ENCODE data around the gene MOB3A.

The MOB3A gene

DNA sequence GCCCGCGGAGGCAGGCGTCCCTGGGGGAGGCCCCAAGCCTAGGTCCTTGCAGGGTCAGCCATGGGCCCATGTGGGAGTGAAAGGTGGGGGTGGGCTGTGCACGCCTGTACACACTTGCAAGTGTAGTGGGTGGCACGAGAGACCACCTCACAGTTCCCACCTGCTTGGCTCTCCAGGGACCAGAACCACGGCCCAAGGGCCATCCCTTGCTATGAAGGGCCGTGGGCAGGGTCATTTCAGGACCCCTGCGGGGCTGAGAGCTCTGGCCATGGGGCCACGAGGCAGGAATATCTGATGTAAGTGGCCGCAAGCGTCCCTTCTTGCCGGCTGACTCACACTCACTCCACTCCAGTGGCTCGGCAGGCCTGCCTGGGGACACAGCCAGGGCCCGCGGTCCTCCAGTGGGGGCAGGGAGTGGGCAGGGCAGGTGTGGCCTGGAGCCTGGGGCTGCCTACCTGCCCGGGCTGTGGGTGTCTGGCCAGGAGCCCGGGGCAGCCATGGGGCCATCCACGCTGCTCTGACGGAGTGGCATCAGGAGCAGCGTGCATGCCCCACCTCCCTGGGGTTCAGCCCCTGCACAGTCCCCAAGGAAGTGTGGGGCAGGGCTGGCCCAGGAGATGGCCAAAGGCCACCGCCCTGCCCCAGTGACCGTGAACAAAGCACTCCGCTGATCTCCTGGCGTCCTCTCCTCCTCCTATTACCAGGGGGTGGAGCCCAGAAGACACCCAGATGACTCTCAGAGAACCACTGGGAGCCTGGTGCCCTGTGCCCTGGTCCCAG, 36.5 kb downstream of the MOB3A start:
- no peak for DNase-seq (ENCODE audit: low read depth in 2 of 2)

GRCh38 chr19:2058570-2059421, 37.3 kb downstream of the MOB3A start:
- no peak for DNase-seq (ENCODE audit: low read depth in 2 of 2)

- no peak for DNase-seq (ENCODE audit: low read depth in 2 of 2)
These were observed 38.3 kb downstream of the MOB3A start for GRCh38 chr19:2057484-2058469.

- no peak for DNase-seq (ENCODE audit: low read depth in 2 of 2)
These were observed 39.3 kb downstream of the MOB3A start for GRCh38 chr19:2056837-2057192.

DNA sequence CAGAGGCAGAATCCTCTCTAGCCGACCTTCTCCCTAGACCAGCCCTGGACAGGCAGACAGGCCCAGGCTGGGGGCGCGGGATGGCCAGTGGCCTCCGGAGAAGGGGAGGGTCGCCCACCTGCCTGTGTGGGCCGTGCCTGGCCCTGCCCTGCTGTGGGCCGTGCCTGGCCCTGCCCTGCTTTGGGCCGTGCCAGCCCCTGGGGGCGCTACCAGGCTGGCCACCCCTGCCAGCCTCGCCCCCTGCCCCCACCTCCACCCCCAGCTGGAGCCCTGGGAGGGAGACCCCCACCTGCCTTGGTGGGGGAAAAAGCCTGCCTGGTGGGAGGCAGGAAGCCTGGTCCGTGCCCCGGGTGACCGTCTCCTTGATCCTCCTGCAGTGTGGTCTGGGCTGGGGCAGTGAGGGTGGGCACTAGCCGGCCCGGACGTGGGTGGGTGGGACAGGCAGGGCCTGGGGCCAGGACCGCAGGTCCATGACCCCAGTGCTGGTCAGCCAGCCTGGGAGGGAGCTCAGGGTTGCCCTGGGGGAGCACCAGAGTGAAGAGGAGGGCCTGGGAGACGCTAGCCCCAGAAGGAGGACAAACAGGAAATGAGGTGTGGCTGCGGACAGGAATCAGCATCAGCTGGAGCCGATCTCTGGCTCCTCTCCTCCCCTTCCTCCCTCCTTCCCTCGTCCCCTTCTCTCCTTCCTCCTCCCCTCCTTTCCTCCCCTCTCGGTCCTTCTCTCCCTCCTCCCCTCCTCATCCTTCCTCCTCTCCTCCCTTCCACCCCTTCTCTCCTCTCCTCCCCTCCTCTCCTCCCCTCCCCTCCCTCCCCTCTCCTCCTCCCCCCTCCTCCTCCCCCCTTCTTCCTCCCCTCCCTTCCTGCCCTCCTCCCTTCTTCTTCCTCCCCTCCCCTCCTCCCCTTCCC, 39.9 kb downstream of the MOB3A start:
- no peak for DNase-seq (ENCODE audit: low read depth in 2 of 2)

DNA sequence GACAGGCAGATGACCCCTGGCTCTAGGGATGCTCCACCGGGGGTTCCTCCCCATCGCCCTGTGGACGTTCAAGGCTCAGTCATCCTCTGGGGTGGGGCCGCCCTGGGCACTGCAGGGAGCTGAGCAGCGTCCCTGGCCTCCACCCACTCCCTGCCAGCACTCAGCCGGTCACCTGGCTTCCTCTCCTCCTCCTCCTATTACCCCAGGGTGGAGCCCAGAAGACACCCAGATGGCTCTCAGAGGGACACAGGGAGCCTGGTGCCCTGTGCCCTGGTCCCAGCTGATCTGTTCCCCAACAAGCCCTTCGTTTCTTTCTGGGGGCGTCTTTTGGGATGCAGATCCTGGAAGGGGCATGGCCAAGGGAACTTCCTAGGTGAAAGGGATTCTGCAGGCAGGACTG, 41.4 kb downstream of the MOB3A start:
- no peak for DNase-seq (ENCODE audit: low read depth in 2 of 2)

GRCh38 chr19:2053601-2054389, 42.3 kb downstream of the MOB3A start:
- no peak for DNase-seq (ENCODE audit: low read depth in 2 of 2)

DNA sequence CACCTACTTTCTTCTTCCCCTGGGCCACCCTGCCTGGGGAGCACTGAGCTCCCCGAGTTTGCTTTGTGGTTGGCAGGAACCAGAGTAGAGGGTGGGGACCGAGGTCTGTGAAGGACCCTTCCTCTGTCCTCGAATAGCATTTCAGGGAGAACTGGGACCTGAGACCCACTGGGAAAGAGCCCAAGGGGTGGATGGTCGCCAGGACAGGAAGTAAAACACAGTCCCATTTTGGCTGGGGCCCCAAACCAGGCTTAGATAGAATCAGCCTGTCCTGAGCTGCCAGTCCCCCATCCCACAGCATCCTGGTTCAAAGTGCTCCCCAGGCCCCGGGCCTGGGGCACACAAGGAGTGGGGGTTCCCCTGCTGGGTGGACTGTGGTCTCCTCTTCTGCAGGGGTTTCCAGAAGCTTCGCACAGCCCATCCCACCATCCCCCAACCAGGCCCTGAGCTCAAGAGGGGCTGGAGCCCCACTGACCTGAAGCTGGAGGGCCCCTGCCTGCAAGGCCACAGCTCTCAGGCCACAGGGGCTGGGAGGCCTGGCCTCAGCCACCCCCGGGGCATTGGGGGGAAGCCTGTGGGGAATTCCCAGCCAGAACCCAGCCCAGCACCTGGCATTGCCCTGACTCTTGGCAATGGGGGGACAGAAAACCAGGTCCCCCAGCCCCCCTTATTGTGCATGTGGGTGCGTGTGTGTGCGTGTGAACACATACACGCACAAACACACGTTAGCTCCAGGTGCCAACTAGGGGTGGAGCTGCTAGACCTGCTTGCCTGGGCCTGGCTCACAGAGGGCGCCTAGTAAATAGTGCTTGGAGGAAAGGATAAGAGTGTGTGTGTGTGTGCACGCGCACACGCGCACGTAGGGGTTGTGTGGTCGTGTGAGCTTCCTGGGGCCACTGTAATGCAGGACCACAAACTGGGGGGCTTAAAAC, 44.1 kb downstream of the MOB3A start:
- no peak for DNase-seq (ENCODE audit: low read depth in 2 of 2)

DNA sequence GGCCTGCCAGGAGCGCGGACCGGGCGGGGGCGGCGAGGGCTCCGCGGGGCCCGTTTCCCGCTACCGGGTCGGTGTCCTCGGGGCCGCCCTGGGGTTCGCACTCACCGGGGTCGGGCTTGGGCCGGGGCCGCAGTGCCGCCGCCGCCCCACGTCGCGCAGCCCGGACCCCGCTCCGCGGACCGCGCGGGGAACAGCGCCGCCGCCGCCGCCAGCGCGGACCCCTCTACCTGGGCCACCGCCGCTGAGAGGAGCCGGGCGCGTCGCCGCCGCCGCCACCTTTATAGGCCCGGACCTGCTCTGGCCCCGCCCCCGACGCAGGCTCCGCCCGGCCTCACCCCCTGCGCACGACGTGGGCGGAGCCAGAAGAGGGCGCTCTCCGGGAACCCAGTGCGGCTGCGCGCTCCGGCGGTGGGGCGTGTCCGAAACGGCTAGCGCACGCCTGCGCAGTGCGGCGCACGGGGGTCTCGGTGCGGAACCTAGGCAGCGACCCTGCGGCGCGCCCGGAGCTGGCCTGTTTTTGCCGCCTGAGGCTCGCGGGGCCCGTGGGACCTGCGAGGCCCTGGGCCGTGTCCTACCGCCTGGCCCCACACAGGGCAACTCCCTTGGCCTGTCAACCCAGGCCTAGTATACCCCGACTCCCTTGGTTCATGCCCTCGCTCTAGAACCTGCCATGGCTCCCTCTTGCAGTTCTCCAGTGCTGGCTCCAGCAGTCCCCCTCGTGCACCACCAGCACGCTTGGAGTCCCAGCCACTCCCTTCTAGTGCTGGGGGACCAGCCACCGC, 44.9 kb downstream of the MOB3A start, which contains the start of gene MKNK2:
Gene MKNK2 (minus strand): TSS at position 254 of the 782 bp plus-strand sequence. CDS start 393 bp downstream, outside the sequence.
- DNase-seq (ENCODE audit: low read depth in 2 of 2): peak; percentile 97 to 99

GRCh38 chr19:2050349-2050990, 45.7 kb downstream of the MOB3A start:
- no peak for DNase-seq (ENCODE audit: low read depth in 2 of 2)

DNA sequence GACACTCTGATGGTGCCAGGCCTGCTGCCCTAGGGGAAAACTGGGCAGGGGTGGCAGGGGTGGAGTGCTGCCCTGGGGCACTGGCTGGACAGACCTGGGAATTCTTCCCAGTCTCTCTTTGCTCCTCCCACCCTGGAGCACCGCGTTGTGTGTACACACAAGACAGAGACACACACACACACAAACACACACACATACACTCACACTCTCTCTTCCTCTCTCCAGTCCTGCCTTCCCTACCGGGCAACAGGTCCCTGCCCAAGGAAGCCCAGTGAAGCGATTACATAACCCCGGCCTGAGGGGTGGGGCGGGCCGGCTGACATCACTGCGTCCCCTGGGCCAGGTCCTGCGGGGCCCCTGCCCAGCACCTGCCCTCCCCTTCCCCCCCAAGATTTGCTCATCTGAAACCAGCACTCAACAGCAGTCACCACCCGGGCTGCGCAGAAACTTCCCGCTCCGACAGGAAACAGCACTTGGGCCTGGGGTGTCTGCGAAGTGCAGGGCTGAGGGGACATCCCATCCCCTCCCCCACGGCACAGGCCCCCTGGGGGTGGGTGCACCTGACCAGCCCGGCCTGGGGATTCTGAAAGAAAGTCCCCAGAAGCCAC, 46.3 kb downstream of the MOB3A start:
- peak; percentile 39 to 46 for DNase-seq (ENCODE audit: low read depth in 2 of 2)

- no peak for DNase-seq (ENCODE audit: low read depth in 2 of 2)
These were observed 47.0 kb downstream of the MOB3A start for GRCh38 chr19:2048959-2049740.

- no peak for DNase-seq (ENCODE audit: low read depth in 2 of 2)
These were observed 47.8 kb downstream of the MOB3A start for GRCh38 chr19:2048104-2048958.

- DNase-seq (ENCODE audit: low read depth in 2 of 2): no peak
These were observed 48.5 kb downstream of the MOB3A start for GRCh38 chr19:2047449-2048103.

GRCh38 chr19:2047076-2047448, 49.1 kb downstream of the MOB3A start:
- no peak for DNase-seq (ENCODE audit: low read depth in 2 of 2)

Measured in stimulated activated CD4-positive, alpha-beta T cell treated with anti-CD3 and anti-CD28 coated beads, Interleukin-1b, Interleukin-23, amount 100 ng/mL, for 4 hours (primary cell).